GM19463 (cell line): ENCODE data around the gene DYRK1A.
A peak's percentile ranks its signal among the peaks of the same experiment; 100 is the strongest.
"Not testable (repeated sequence)": the region's sequence is repeated elsewhere in the genome, so short reads cannot be mapped to it uniquely, and the experiment has no call there.

Source experiments
- ATAC-seq: cut with Tn5 transposase; IDR thresholded peaks from one replicate; pipeline ENCODE4 v1.9.1; 2021; ENCODE audit warnings: mild to moderate bottlenecking, moderate library complexity; ENCODE audit not compliant: unreplicated experiment

Gene DYRK1A

GRCh38 chr21:37366482-37367316 is at the start of gene DYRK1A:
Gene DYRK1A, plus strand, starts transcription at chr21:37366773. Its CDS starts 53,602 bp downstream, at chr21:37420375.
- ATAC-seq = peak; percentile 66

GRCh38 chr21:37319551-37319950 is 47.0 kb upstream of the DYRK1A start:
- no peak for ATAC-seq

DNA sequence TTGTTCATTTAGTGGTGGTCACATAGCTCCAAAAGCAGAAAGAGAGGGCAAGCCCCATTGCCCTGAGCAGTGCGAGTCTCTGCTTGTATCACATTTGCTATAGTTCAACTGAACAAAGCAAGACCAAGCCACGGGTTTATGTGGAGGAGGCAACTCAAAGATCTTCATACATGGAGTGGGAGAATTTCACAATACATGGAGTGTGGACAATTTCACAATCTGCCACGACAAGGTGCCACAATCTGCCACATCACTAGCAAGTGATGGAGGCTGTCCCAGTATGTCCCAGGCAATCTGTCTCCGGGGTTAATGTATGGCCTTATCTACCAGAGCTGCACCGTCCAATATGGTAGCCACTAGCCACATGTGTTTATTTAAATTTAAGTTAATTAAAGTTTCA is 44.5 kb upstream of the DYRK1A start:
- no peak for ATAC-seq

- ATAC-seq = no peak
Measured at GRCh38 chr21:37324558-37324957, 42.0 kb upstream of the DYRK1A start.

- ATAC-seq = not testable (repeated sequence)
Measured at GRCh38 chr21:37328147-37328546, 38.4 kb upstream of the DYRK1A start.

- ATAC-seq = no peak
Measured at GRCh38 chr21:37331411-37331810, 35.2 kb upstream of the DYRK1A start.

DNA sequence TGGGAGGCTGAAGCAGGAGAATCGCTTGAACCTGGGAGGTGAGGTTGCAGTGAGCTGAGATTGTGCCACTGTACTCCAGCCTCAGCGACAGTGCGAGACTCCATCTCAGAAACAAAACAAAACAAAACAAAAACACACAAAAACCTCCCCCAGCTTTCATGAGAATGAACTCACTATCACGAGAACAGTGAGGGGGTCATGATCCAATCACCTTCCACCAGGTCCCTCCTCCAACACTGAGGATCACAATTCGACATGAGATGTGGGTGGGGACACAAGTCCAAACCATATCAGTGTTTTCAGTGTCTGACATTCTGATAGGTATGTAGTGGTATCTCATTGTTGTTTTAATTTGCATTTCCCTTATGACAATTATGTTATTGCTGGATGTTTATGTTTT is 31.5 kb upstream of the DYRK1A start:
- ATAC-seq = no peak

DNA sequence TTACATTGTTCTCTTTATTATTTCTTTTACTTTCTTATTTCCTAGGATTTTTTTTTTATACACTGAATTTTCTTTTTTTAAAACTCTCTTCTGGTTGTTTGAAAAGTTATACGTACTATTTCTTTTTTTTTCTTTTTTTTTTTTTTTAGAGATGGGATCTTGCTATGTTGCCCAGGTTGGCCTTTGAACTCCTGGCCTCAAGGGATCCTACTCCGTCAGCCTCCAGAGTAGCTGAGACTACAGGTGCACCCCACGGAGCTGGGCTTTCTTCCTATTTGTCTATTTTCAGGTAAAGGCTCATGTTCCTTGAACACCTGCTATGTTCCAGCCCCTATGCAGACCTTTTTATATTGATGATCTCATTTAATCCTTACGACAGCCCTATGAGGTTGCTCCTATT is 29.4 kb upstream of the DYRK1A start:
- no peak for ATAC-seq

DNA sequence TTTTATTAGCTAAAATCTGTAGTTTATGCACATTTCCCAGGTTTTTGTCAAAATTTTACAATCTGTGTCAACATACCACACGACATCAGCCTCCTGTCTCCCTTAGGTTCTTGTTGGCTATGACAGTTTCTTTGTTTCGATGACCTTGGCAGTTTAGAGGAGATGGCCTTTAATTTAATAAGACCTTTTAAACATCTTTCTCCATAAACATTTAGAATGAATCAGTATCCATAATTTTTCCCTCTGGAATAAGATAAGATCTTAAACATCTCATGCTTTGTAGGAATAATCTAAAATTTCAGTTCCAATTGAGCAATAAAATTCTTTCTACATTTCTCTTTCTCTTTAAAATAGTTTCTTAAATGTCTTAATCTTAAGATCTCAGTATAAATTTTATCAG is 28.7 kb upstream of the DYRK1A start:
- no peak for ATAC-seq

DNA sequence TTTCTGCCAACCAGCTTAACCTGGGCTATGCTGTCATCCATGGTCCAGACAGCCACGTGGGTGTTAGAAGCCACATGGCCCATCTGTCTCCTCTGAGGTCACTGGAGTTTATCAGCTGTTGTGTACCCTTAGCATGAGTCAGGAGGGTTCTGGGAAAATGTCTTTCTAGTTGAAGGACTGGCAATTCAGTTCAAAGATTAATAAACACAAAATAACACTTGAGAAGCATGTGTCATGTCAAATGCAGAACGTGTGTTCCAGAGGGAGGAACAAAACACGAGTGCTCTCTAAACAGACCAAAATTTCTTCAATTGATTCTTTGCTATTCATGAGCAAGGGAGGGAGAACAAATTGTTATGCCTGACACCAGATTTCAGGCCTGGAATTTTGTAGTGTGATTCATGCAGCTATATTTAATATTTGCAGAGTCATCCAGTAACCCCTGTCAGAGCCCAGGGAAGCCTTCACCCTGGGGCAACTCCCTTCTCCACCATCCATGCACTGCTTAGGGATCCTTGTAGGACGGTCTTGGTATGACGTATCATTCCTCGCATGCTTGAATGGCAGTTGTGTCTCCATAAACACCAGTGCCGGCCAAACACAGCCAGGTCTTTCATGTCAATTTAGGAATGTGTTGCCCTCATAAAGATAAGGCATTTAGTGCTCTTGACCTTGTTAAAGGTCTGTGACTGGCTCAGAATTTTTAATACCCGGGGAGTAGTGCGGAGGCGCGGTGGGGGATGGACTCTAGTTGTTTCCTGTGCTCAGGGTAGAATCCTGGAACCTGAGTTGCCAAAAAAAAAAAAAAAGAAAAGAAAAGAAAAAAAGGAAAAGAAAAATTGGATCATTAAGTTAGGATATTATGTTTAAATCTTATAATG is 27.7 kb upstream of the DYRK1A start:
- no peak for ATAC-seq

DNA sequence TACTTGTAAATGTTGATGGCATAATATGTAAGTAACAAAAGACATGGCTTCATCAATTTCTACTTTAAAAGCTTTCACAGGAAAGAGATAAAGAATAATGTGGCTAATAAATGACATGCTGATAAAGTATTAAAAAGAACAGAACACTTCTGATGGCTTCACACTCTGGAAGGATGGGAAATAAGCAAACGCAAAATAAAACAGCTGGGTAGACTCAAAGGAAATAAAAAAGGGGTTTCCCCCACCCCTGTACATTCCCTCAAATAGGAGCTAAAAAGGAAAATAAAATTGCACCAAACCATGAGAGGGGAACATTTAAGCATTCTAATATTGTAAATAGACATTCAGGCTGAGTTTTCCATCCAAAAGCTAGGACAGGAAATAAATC is 27.0 kb upstream of the DYRK1A start:
- no peak for ATAC-seq

DNA sequence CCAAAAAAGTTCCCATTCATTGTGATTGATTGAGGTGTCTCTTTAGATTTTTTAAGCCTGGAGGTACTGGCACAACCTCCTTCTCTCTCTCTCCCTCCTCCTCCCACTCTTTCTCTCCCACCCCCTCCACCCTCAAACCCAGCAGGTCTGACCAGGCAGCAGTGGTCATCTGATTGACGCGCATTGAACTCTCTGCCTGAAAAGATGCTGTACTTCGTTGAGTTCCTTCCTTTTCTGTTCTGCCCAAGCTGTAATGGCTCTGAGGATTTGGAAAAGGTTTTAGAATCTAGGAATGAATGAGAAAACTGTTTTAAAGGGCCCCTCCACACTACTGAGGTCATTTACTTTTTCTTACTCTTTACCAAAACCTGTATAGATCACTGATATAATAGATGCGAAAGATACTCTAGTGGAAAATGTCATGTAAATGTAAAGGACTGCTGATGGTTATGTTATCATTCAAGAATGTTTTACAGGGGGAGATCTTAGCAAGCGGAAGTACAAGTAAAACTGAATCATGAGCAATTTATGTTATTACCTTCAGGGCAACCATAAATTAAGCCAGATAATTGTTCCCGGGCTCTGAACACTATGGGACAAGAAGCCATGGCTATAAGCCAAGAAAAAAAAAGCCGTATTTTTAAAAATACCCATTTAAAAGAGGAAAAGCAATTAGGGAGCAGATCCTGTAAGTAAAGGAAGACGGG is 25.2 kb upstream of the DYRK1A start:
- ATAC-seq = no peak

GRCh38 chr21:37342046-37342632 is 24.4 kb upstream of the DYRK1A start:
- no peak for ATAC-seq

DNA sequence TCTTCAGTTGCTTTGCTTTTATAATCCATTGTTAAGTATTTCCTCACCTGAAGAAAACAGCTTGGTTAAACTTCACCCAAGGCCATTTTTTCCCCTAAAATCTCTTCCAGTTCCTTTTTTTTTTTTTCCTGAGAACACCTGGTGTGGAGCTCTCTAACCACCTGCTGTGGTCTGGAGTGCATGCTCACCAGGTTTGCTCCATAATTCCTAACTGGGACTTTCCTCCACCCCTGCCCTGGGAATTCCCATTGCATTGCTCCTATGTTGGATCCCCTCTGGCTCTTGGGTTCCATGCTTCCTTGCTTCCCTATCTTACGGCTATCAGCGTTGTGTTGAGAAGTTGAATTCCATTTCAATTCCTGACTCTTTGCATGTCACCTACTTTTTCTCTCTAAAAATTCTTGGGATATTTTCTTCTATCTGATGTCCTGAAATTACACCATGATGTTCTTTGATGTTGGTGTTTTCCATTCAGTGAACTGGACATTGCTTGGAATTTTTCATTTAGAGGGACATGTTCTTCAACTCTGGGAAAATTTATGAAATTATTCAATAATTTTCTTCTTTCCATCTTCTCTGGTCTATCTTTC is 19.6 kb upstream of the DYRK1A start:
- ATAC-seq = no peak

GRCh38 chr21:37348664-37349063 is 17.9 kb upstream of the DYRK1A start:
- no peak for ATAC-seq

- no peak for ATAC-seq
Measured at GRCh38 chr21:37350472-37350871, 16.1 kb upstream of the DYRK1A start.

DNA sequence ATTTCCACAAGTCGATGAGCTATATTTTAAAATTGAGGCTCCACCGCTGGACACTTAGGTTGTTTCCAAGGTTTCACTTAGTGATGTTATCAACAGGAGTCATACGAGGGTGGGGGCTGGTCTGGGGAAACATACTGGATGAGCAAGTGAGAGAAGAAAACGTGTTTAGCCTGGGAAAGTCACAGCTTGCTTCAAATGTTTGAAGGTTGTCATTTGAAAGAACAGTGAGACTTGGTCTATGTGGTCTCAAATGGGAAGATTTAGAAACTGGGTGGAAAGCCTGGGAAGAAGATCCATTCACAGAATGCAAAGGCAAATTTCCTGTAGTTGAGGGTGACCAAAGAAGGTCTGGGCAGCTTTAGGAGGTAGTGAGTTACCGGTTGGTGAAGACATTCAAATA is 9.9 kb upstream of the DYRK1A start:
- no peak for ATAC-seq

GRCh38 chr21:37357691-37358090 is 8.9 kb upstream of the DYRK1A start:
- ATAC-seq = no peak

GRCh38 chr21:37358397-37358796 is 8.2 kb upstream of the DYRK1A start:
- ATAC-seq = no peak

GRCh38 chr21:37363936-37364335 is 2.6 kb upstream of the DYRK1A start:
- no peak for ATAC-seq

GRCh38 chr21:37364722-37365121 is 1.9 kb upstream of the DYRK1A start:
- ATAC-seq = no peak
